NCI-H82 (cell line): Measurements from ENCODE around the gene GAS7.
"Not testable (repeated sequence)": the region's sequence is repeated elsewhere in the genome, so short reads cannot be mapped to it uniquely, and the experiment has no call there.

Experiments used
- DNase-seq: peaks from one replicate; lab custom pipeline; 2025; lab: John Stamatoyannopoulos, UW

GAS7 gene

GRCh38 chr17:10021272-10021984 is 177.0 kb downstream of the GAS7 start:
- peak; percentile 88 for DNase-seq

DNA sequence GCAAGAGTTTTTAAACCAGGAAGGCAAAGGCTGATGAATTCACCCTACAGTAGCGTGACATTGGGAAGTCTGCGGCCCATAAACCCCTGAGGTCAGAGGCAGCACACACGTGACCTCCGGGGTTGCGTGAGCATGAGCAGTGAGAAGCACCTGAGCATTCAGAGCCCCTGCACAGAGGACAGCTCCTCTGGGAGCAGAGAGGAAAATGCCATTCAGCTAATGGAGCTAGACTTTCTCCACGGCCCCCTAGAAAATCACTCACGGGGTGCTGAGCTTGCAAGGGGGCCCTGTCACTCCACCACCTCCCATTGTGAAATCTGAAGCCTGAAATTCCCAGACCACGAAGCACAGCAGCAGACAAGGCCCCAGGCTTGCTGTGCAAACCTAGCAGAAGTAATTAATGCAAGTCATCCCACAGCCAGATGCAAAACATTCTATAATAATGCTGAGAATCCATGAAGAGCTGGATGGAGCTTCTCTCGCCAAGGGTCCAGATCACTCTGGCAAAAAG is 178.4 kb downstream of the GAS7 start:
- no peak for DNase-seq

DNA sequence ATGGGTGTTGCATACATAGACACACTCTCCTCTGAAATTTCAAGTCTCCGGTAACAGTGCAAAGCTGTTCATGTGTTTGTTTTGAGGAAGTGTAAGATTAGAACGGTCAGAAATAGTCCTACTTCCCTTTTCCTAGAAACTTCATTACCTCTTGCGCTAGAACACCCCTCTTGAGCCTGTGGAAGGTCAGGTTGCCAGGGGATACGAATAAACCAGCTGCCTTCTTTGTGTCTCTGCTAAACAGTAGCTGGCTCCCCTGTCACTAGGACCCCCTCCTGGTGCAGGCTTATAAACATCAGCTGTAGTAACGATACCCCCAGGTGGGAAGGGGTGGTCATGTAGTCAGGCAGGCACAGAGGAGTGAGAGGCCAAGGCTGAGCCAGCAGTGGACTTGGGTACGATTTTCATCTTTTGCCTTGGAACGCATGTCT is 179.9 kb downstream of the GAS7 start:
- no peak for DNase-seq

DNA sequence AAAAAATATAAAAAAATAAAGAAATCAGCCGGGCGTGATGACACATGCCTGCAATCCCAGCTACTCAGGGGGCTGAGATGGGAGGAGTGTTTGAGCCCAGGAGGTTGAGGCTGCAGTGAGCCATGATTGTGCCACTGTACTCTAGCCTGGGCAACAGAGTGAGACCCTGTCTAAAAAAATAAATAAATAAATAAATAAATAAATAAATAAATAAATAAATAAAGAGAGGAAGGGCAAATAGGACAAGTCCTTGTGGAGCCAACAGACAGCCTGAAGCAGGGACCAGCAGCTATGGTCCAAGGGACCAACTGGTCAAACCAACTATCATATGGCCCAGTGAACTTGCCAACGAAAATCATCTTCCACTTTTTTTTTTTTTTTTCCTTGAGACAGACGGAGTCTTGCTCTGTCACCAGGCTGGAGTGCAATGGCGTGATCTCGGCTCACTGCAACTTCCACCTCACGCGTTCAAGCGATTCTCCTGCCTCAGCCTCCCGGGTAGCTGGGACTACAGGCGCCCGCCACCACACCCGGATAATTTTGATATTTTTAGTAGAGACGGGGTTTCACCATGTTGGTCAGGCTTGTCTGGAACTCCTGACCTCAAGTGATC is 181.3 kb downstream of the GAS7 start:
- not testable (repeated sequence) for DNase-seq

DNA sequence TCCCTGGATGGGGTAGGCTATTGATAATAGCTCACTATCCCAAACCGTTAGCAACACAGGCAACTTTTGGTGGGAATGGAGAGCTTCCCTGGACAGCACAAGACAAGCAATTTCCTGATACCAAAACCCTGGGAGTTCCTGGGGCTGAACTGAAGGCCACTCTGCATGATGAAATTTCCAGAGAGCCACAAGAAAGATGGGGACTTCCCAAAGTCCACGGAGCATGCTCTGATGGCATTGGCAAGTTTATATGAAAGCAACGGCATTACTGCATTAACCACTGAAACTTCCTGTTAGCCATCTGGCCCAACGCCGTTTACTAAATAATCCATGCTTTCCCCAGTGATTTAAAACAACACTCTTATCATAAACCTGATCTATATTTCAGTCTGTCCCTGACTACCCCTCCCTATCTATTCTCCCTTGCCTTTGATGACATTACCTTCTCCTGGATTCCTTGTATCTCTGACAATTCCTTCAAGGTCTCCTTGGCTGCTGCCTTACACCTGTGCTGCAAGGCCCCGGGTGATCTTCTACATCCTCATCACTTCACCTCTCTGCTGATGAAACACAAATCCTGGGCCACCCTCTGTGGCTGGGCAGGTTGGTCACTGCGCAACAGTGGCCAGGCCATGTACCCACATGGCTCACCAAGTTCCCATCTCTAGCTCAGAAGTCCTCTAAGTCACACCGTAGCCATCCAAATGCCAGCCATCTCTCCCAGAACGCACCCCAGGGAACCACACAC is 184.9 kb downstream of the GAS7 start:
- peak; percentile 42 for DNase-seq

- DNase-seq: no peak
Measured at GRCh38 chr17:10010752-10011151, 187.7 kb downstream of the GAS7 start.

DNA sequence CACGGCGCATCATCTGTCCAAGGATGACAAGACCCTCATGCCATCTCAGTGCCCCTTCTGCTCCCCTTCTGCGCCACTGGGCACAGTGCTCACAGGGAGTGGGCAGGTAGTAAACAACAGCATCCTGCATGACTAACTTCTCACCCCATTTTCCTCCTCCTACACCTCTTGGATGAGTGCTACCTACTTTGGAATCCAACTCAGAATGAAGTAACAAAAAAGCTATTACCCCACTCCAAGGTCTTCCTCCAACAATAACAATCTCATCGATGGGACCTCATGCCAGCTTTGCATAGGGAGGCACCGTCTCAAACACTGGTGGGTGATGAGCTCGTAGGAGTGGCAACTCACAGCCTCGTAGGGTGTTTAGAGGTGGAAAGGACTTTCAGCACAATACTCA is 194.7 kb downstream of the GAS7 start:
- no peak for DNase-seq

- DNase-seq: not testable (repeated sequence)
Measured at GRCh38 chr17:10002567-10003360, 195.6 kb downstream of the GAS7 start.

- DNase-seq: no peak
Measured at GRCh38 chr17:10001306-10001873, 197.0 kb downstream of the GAS7 start.

- DNase-seq: no peak
Measured at GRCh38 chr17:9999919-10000695, 198.3 kb downstream of the GAS7 start.

DNA sequence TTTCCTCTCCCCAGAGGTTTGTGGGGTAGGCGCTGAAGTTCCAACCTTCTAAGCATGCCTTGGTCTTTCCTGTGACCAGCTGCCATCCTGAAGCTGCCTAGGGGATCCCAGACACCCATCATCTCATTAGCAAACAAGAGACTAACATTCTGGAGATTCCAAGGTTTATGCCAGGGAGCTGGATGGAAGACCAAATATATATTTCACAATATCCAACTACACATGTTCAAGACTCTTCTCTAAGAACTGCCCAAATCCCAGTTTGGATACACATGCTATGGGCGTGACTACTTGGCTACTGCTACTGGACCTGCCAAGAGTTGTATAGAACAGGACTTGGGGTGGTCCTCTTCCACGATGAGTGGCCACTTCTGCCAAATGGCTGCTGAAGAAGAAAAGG is 200.3 kb downstream of the GAS7 start:
- DNase-seq: no peak

DNA sequence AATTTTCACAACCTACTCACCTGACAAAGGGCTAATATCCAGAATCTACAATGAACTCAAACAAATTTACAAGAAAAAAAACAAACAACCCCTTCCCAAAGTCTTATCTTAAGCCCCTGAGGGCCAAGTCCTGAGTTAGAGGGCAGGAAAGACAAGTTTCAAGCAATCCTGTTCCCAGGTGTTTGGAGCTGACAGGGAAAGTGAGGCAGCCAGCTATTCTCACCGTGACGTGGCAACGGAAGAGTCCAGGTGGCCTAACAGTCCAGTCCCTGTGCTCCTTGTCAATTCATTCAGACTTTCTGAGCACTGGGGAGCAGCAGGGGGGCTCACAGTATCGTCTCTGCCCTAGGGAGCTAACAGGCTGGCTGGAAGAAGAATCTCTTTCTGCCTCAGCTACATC is 203.6 kb downstream of the GAS7 start:
- no peak for DNase-seq

GRCh38 chr17:9991796-9992195 is 206.6 kb downstream of the GAS7 start:
- no peak for DNase-seq

GRCh38 chr17:9991351-9991750 is 207.1 kb downstream of the GAS7 start:
- DNase-seq: no peak

GRCh38 chr17:9987779-9988585 is 210.4 kb downstream of the GAS7 start:
- DNase-seq: peak; percentile 68

DNA sequence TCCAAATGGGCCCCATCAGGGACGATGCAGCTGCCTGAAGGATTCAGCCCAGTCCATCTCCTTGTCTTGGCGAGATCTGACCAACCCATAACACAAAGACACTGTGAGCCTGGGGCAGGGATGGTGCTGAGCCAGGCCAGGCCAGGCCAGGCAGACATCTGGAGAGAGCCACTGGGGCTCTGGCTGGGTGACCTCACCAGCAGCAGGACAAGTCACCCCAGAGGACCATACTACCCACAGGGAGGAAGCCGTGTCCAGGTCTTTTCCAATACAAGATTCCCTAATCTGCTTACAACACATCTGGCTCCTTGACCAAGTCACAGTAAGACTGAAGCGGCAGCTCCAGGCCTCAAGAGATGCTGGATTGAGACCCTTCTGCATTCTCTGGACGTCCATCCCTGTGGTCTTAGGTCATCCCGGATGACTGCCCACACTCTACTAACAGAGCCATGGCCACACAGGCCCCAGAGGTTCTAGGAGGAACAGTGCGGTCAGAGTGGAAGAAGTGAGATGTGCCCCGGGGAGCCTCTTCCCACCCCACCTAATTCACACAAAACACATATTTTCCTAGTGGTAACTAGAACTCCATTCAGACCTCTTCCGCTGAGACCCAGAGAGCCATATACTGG is 211.5 kb downstream of the GAS7 start:
- DNase-seq: no peak

GRCh38 chr17:9985646-9986045 is 212.8 kb downstream of the GAS7 start:
- no peak for DNase-seq

- DNase-seq: no peak
Measured at GRCh38 chr17:9984768-9985167, 213.6 kb downstream of the GAS7 start.

DNA sequence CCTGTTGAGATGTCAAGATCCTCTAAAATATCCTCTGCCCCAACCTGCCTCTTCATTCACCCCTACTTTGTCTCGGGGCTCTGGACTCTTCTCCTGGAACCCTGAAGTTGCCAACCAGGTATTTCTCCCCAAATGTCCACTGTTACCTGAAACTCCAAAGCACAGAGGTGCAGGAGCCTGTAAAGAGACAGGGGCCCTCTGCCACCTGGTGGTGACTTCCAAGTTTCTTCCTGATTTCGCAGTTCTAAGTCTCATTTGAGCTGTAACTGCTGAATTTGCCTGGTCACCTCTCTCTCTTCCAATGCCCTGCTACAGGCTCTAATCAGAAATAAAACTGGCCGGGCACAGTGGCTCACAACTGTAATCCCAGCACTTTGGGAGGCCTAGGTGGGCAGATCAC is 216.2 kb downstream of the GAS7 start:
- DNase-seq: peak; percentile 42
